Glutamatergic neuron (in vitro differentiated cells): Measurements from ENCODE around the gene ADO. TPM values are rescaled to one million over a fixed set of nuclear protein-coding genes. Genes with fewer than 3 reads are reported as not detected.

Source experiments
- DNase-seq: peaks from one replicate; pipeline ENCODE4 v3.0.0; 2022
- H3K27ac Mint-ChIP-seq: one replicate; pipeline ENCODE4 v1.8.0; 2020; ENCODE audit warnings: mild to moderate bottlenecking, mixed read lengths, inconsistent platforms; ENCODE audit not compliant: unreplicated experiment
- H3K27me3 Mint-ChIP-seq: one replicate; pipeline ENCODE4 v1.8.0; 2020; ENCODE audit warnings: mild to moderate bottlenecking, moderate library complexity, mixed read lengths, inconsistent platforms; ENCODE audit not compliant: unreplicated experiment
- H3K36me3 Mint-ChIP-seq: one replicate; pipeline ENCODE4 v1.8.0; 2020; ENCODE audit warnings: mild to moderate bottlenecking, mixed read lengths, inconsistent platforms; ENCODE audit not compliant: unreplicated experiment
- H3K4me1 Mint-ChIP-seq: one replicate; pipeline ENCODE4 v1.8.0; 2020; ENCODE audit warnings: mild to moderate bottlenecking, low read depth, mixed read lengths, inconsistent platforms; ENCODE audit not compliant: unreplicated experiment
- H3K4me3 Mint-ChIP-seq: one replicate; pipeline ENCODE4 v1.8.0; 2020; ENCODE audit warnings: mild to moderate bottlenecking, mixed read lengths, inconsistent platforms; ENCODE audit not compliant: unreplicated experiment
- H3K9me3 Mint-ChIP-seq: one replicate; pipeline ENCODE4 v1.8.0; 2020; ENCODE audit warnings: mild to moderate bottlenecking, moderate library complexity, mixed read lengths, inconsistent platforms; ENCODE audit not compliant: unreplicated experiment
- CTCF ChIP-seq: fragments of 200-600 bp; sonication (generic); IDR thresholded peaks from one replicate; pipeline ENCODE4 v1.5.0; 2021; ENCODE audit not compliant: partially characterized antibody, unreplicated experiment
- total RNA-seq: library from RNA; stranded (reverse); fragmentation: NEBNext Ultra II Directional; extraction: Animal tissue kit (Norgen Biotek cat#: 25700); gene quantifications from one replicate; pipeline ENCODE4 v1.2.1, GENCODE V29; 2021; ENCODE audit not compliant: unreplicated experiment

The ADO gene
- total RNA-seq, 1 donor from 2014 or later, result 32.5 TPM

- peak overlapping the region; percentile 63 for H3K4me3 Mint-ChIP-seq
- H3K27ac Mint-ChIP-seq, result no peak overlapping the region
- H3K27me3 Mint-ChIP-seq, result peaks cover 28% of the 10 kb centered on the region
- no peak for TF ChIP-seq CTCF
- H3K9me3 Mint-ChIP-seq, result peaks cover 11% of the 10 kb centered on the region
- no peaks in the 10 kb centered on the region for H3K36me3 Mint-ChIP-seq
- peaks cover 12% of the 10 kb centered on the region for H3K4me1 Mint-ChIP-seq
- no peak for DNase-seq
Observed at GRCh38 chr10:62819141-62819920, 14.8 kb downstream of the ADO start.

GRCh38 chr10:62820586-62820985 lies 16.1 kb downstream of the ADO start:
- peaks cover 25% of the 10 kb centered on the region for H3K27me3 Mint-ChIP-seq
- no peak for TF ChIP-seq CTCF

GRCh38 chr10:62826273-62826672 lies 21.8 kb downstream of the ADO start:
- H3K4me1 Mint-ChIP-seq, result no peaks in the 10 kb centered on the region
- no peak overlapping the region for H3K4me3 Mint-ChIP-seq
- H3K27ac Mint-ChIP-seq, result no peak overlapping the region
- H3K36me3 Mint-ChIP-seq, result no peaks in the 10 kb centered on the region
- DNase-seq, result no peak
- TF ChIP-seq CTCF, result no peak
- H3K9me3 Mint-ChIP-seq, result no peaks in the 10 kb centered on the region
- H3K27me3 Mint-ChIP-seq, result peaks cover 4% of the 10 kb centered on the region

More at GRCh38 chr10:62820586-62820985, 16.1 kb downstream of the ADO start:
- Mint-ChIP-seq H3K36me3 (no peaks in the 10 kb centered on the region), H3K27ac (no peak overlapping the region), H3K4me3 (no peak overlapping the region), H3K4me1 (peaks cover 12% of the 10 kb centered on the region), H3K9me3 (peaks cover 11% of the 10 kb centered on the region)
- no peak for DNase-seq

- Mint-ChIP-seq H3K36me3 (no peaks in the 10 kb centered on the region), H3K27me3 (peaks cover 4% of the 10 kb centered on the region), H3K4me1 (no peaks in the 10 kb centered on the region), H3K4me3 (no peak overlapping the region), H3K27ac (no peak overlapping the region), H3K9me3 (no peaks in the 10 kb centered on the region)
- DNase-seq, result no peak
- TF ChIP-seq CTCF, result no peak
Observed at GRCh38 chr10:62829622-62830021, 25.1 kb downstream of the ADO start.

GRCh38 chr10:62830679-62831078 lies 26.2 kb downstream of the ADO start:
- Mint-ChIP-seq H3K27ac (no peak overlapping the region), H3K27me3 (peaks cover 4% of the 10 kb centered on the region), H3K4me1 (no peaks in the 10 kb centered on the region), H3K4me3 (no peak overlapping the region), H3K36me3 (no peaks in the 10 kb centered on the region), H3K9me3 (no peaks in the 10 kb centered on the region)
- DNase-seq, result no peak
- no peak for TF ChIP-seq CTCF
